Measurements from ENCODE around the gene PARP1. TPM values are rescaled to one million over a fixed set of nuclear protein-coding genes. Genes with fewer than 3 reads are reported as not detected.
"Not testable (repeated sequence)": the region's sequence is repeated elsewhere in the genome, so short reads cannot be mapped to it uniquely, and the experiment has no call there.

The PARP1 gene
- total RNA-seq, 1 experiment from 2014 or later = 157 TPM

GRCh38 chr1:226428791-226429461, 21.0 kb upstream of the PARP1 start:
- DNase-seq = no peak
- no peak for TF ChIP-seq EZH2 (IDR thresholded peaks at IDR 0.05; ENCODE audit: low read depth)
- no peak for TF ChIP-seq CTCF (conservative IDR thresholded peaks at IDR 0.05)
- Histone ChIP-seq H3K27ac (no peak overlapping the region), H3K4me2 (no peak overlapping the region), H3F3A (ENCODE audit: insufficient read depth, low read depth) (no peaks in the 10 kb centered on the region), H3K79me2 (ENCODE audit: low read depth) (no peaks in the 10 kb centered on the region), H2AFZ (no peak overlapping the region), H3K4me3 (no peak overlapping the region), H4K20me1 (ENCODE audit: insufficient read depth) (no peaks in the 10 kb centered on the region), H3K27me3 (ENCODE audit: insufficient read depth, low read depth) (no peaks in the 10 kb centered on the region; the same call in 1 of the 2 replicates), H3K9me3 (ENCODE audit: insufficient read depth, low read depth) (no peaks in the 10 kb centered on the region), H3K4me1 (replicated peaks; ENCODE audit: insufficient read depth) (no peaks in the 10 kb centered on the region), H3K36me3 (ENCODE audit: low read depth) (no peaks in the 10 kb centered on the region), H3K9me2 (ENCODE audit: insufficient read depth) (no peaks in the 10 kb centered on the region)
- ChIA-PET CTCF (no interaction called here), POLR2A (ENCODE audit: unreplicated experiment) (no interaction called here)
- intact Hi-C loops (cut with micrococcal nuclease; ENCODE audit: unreplicated experiment) = loop anchor here (10.0 kb wide), 2 partner anchors 196 to 1006 kb away; no protein-coding TSS in a partner anchor
- no TSS peak for BruUV-seq (replicated peaks)

DNA sequence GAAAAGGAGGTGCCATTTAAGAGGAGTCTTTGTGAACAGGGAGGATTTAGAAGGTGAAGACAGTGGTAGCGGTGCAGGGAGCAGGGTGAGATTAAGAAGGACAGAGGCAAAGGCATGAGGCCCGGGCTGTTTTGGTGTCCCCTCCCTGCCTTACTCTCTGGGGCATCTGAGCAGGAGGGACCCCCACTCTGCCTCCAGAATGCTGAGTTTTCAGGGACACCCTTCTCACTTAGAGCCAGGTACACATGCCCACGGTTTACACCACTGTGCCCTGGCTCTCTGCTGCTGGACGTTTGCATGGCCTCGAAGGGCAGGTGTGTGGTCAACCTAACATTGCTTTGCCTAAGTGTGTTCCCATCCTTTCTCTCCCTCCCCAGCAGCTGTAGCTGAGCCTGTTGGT, 20.5 kb upstream of the PARP1 start:
- TF ChIP-seq CTCF (conservative IDR thresholded peaks at IDR 0.05) (no peak), EZH2 (IDR thresholded peaks at IDR 0.05; ENCODE audit: low read depth) (no peak)
- no peaks in the 10 kb centered on the region for H3K9me3 ChIP-seq (ENCODE audit: insufficient read depth, low read depth)
- no peak overlapping the region for H3K27ac ChIP-seq
- no peaks in the 10 kb centered on the region for H3K9me2 ChIP-seq (ENCODE audit: insufficient read depth)
- H3K4me1 ChIP-seq (replicated peaks; ENCODE audit: insufficient read depth) = no peaks in the 10 kb centered on the region
- H3K27me3 ChIP-seq (ENCODE audit: insufficient read depth, low read depth) = no peaks in the 10 kb centered on the region; the same call in 1 of the 2 replicates
- no peaks in the 10 kb centered on the region for H3K36me3 ChIP-seq (ENCODE audit: low read depth)
- intact Hi-C loops (cut with micrococcal nuclease; ENCODE audit: unreplicated experiment) = loop anchor here (10.0 kb wide), 2 partner anchors 196 to 1006 kb away; no protein-coding TSS in a partner anchor
- ChIA-PET POLR2A (ENCODE audit: unreplicated experiment) (no interaction called here), CTCF (no interaction called here)
- no peak overlapping the region for H3K4me2 ChIP-seq
- H3F3A ChIP-seq (ENCODE audit: insufficient read depth, low read depth) = no peaks in the 10 kb centered on the region
- no peak for DNase-seq
- no peak overlapping the region for H2AFZ ChIP-seq
- no peak overlapping the region for H3K4me3 ChIP-seq
- no peaks in the 10 kb centered on the region for H3K79me2 ChIP-seq (ENCODE audit: low read depth)
- BruUV-seq (replicated peaks) = no TSS peak
- H4K20me1 ChIP-seq (ENCODE audit: insufficient read depth) = no peaks in the 10 kb centered on the region

GRCh38 chr1:226427131-226427530, 19.2 kb upstream of the PARP1 start:
- H3F3A ChIP-seq (ENCODE audit: insufficient read depth, low read depth) = no peaks in the 10 kb centered on the region
- no TSS peak for BruUV-seq (replicated peaks)
- H3K79me2 ChIP-seq (ENCODE audit: low read depth) = no peaks in the 10 kb centered on the region
- no peaks in the 10 kb centered on the region for H3K9me2 ChIP-seq (ENCODE audit: insufficient read depth)
- H3K9me3 ChIP-seq (ENCODE audit: insufficient read depth, low read depth) = no peaks in the 10 kb centered on the region
- H3K36me3 ChIP-seq (ENCODE audit: low read depth) = no peaks in the 10 kb centered on the region
- TF ChIP-seq EZH2 (IDR thresholded peaks at IDR 0.05; ENCODE audit: low read depth) (no peak), CTCF (conservative IDR thresholded peaks at IDR 0.05) (no peak)
- H3K27me3 ChIP-seq (ENCODE audit: insufficient read depth, low read depth) = no peaks in the 10 kb centered on the region; the same call in 1 of the 2 replicates
- no peak overlapping the region for H3K27ac ChIP-seq
- intact Hi-C loops (cut with micrococcal nuclease; ENCODE audit: unreplicated experiment) = loop anchor here (10.0 kb wide), 2 partner anchors 198 to 1008 kb away; no protein-coding TSS in a partner anchor
- H4K20me1 ChIP-seq (ENCODE audit: insufficient read depth) = no peaks in the 10 kb centered on the region
- no peak overlapping the region for H3K4me2 ChIP-seq
- no peak for DNase-seq
- no peaks in the 10 kb centered on the region for H3K4me1 ChIP-seq (replicated peaks; ENCODE audit: insufficient read depth)
- ChIA-PET CTCF (no interaction called here), POLR2A (ENCODE audit: unreplicated experiment) (no interaction called here)
- no peak overlapping the region for H2AFZ ChIP-seq
- no peak overlapping the region for H3K4me3 ChIP-seq

- BruUV-seq (replicated peaks); H3K36me3 ChIP-seq (ENCODE audit: low read depth); H3K9me3 ChIP-seq (ENCODE audit: insufficient read depth, low read depth); H2AFZ ChIP-seq; H3K9me2 ChIP-seq (ENCODE audit: insufficient read depth); H3K79me2 ChIP-seq (ENCODE audit: low read depth); H3K27ac ChIP-seq; H3K27me3 ChIP-seq (ENCODE audit: insufficient read depth, low read depth); H3K4me3 ChIP-seq; H3F3A ChIP-seq (ENCODE audit: insufficient read depth, low read depth); H3K4me1 ChIP-seq (replicated peaks; ENCODE audit: insufficient read depth); CTCF ChIA-PET; POLR2A ChIA-PET (ENCODE audit: unreplicated experiment); DNase-seq; H4K20me1 ChIP-seq (ENCODE audit: insufficient read depth); H3K4me2 ChIP-seq: not testable (repeated sequence)
- intact Hi-C loops (cut with micrococcal nuclease; ENCODE audit: unreplicated experiment) = loop anchor here (10.0 kb wide), 2 partner anchors 198 to 1008 kb away; no protein-coding TSS in a partner anchor
Observed at GRCh38 chr1:226426395-226426794, 18.5 kb upstream of the PARP1 start.

All from PC-9 (cell line).